GM19467 (cell line): ENCODE results near the gene ARL8A.
"Not testable (repeated sequence)": the region's sequence is repeated elsewhere in the genome, so short reads cannot be mapped to it uniquely, and the experiment has no call there.

ENCODE experiments used
- ATAC-seq: cut with Tn5 transposase; IDR thresholded peaks from one replicate; pipeline ENCODE4 v1.9.1; 2021; ENCODE audit warnings: mild to moderate bottlenecking, moderate library complexity; ENCODE audit not compliant: unreplicated experiment

ARL8A gene

GRCh38 chr1:202121006-202121405, 23.5 kb downstream of the ARL8A start:
- ATAC-seq, result no peak

GRCh38 chr1:202117898-202118371, 26.6 kb downstream of the ARL8A start:
- ATAC-seq, result no peak

DNA sequence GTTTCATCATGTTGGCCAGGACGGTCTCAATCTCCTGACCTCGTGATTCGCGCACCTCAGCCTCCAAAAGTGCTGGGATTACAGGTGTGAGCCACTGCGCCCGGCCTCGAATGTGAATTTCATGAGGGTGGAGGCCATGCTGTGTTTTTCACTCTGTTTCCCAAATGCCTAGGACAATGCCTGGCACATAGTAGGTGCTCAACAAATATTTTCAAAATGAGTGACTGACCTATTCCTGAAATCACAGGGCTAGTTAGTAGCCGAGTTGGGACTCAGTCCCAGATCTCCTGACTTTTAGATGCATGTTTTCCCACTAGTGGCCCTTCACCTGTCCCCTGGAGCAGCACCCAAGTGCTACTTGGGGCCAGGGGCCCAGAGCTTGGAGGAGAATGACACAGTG, 28.2 kb downstream of the ARL8A start:
- no peak for ATAC-seq

DNA sequence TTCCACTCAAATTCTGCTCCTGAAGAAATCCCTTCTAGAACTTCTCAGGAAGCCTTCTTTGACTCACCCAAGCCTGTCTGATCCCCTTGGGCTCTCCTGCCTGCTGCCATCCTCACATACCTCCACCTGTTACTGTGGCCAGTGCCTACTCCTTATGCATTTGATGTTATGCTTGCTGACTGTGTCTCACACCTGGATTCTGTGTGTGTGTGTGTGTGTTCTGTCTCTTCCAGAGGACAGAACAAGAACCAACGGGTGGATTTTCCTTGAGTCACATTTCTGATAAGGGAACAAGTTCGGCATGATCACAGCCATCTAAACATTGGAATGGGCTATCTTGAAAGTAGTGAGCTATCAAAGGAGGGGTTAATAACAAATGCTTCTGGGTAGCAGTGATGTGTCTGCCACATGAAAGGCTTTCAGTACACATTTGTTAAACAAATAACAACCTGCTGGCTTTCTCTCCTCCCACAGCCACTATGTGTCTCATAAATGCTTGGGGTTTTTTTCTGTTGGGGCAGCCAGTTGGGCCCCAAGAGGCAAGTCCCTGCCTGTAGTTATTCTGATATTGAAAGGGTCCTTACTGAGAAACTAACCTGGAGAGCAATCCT, 30.7 kb downstream of the ARL8A start:
- no peak for ATAC-seq

GRCh38 chr1:202112859-202113689, 31.5 kb downstream of the ARL8A start:
- ATAC-seq, result no peak

DNA sequence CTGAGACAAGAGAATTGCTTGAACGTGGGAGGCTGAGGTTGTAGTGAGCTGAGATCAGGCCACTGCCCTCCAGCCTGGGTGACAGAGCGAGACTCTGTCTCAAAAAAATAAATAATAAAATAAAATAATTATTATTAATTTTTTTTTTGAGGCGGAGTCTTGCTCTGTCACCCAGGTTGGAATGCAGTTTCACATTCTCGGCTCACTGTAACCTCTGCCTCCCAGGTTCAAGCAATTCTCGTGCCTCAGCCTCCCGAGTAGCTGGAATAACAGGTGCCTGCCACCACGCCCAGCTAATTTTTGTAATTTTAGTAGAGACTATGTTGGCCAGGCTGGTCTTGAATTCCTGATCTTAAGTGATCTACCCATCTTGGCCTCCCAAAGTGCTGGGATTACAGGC, 32.9 kb downstream of the ARL8A start:
- ATAC-seq, result not testable (repeated sequence)

GRCh38 chr1:202110977-202111376, 33.6 kb downstream of the ARL8A start:
- no peak for ATAC-seq

- no peak for ATAC-seq
Measured at GRCh38 chr1:202107801-202108731, 36.5 kb downstream of the ARL8A start.

- no peak for ATAC-seq
Measured at GRCh38 chr1:202107321-202107761, 37.2 kb downstream of the ARL8A start.

DNA sequence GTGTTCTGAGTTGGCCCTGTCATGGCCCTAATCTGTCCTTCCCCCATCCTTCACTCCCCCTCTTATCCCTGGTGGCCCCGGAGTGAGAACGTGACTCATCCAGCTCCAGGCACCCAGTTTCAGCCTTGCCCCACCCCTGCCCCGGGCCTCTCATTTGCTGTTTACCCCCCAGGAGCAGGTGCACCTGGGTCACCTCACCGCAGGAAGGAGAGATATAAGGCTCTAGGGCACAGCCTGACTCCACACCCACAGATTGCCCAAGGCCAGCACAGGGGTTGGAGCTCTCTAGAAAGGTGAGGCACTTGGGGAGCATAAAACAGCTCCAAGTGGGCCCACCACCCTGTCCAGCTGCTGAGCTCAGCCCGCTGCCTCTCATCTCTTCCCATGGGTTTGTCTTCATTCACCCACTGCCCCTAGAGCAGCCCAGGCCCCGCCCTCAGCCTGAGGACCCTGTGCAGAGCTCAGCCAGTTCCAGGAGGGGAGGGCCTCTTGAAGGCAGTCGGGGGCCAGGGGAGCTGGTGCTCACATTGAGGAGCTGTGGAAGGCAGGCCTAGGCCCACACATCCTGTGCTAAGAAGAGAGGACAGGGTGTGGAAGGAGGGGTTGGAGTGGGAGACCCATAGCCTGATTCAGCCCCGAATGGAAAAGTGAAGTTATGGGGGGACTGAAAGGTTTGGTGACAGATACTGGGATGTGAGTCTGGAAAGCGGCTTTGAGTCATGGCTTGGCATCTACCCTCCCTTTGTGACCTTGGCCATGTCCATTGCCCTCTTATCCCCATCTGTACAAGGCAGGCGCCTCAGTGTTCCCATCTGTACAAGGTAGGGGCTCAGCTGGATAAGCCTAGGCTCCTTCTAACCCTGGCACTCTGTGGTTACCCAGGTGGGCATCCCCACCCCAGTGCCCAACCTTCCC, 37.9 kb downstream of the ARL8A start:
- ATAC-seq, result no peak

DNA sequence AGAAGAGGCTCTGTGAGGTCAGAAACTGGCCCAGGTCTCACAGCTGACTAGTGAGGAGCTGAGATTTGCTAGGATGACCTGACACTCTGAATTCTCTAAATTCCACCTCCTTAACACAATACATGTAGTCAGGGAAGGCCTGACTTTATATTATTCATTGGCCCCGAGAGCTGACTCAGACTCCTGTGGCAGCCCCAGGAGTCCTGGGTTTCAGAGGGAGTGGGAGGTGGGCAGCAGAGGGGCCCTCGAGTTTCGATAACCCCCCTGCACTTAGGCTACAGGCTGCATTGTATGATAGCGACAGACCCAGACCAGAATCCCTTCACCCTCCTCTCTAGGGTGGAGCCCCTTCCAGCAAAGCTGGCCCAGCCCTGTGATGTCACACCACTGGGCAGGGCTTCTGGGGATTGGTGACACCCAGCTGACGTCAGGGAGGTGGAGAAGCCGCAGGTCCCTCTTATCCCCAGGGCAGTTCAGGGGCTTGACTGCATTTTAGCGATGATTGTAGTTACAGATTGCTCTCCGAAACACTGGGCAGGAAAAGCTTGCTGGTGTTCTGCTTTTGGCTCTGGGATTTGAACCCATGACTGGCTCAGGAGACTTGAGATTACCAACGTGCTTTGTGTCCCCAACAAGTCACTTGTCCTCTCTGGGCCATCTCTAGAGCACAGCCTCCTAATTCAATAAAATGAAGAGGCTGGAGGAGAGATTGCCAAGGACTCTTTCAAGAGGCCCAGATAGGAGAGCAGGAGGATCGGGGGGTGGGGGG, 38.8 kb downstream of the ARL8A start:
- no peak for ATAC-seq

- no peak for ATAC-seq
Measured at GRCh38 chr1:202104073-202104472, 40.5 kb downstream of the ARL8A start.

- no peak for ATAC-seq
Measured at GRCh38 chr1:202101184-202101583, 43.4 kb downstream of the ARL8A start.

DNA sequence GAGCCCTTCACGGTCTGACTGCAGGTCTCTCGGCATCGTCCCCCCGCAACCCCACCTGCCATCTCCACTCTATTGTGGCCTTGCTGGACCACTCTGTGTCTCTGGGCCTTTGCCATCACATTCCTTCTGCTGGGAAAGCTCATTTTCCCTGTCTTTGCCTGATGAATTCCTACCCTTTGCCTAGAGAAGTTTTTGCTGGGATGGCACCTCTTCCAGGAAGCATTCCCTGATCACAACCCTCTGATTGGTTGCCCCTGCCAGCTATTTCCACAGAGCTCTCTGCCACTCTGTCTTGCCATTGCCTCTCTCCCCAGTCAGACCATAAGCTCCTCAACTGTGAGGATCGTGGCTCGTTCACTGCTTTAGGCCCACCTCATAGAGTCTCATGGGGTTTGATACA, 50.7 kb downstream of the ARL8A start:
- ATAC-seq, result no peak

DNA sequence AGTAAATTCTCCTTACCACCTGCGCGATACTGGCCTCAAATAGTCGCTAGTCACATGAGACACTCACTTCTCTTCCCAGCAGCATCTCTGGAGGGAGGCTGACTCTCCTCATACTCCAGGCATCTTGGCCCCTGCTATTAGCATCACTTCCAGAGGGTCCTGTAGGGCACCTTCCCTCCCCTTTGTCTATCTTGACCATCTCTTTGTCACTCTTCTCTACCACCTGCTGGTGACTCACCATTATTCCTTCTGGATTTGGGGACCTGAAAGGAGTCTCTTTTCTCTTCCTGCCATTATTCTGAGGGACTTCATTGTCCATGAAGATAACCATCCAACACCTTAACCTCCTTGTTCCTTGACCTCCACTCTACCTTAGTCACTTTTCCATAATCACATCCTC, 53.5 kb downstream of the ARL8A start:
- no peak for ATAC-seq

- ATAC-seq, result no peak
Measured at GRCh38 chr1:202088206-202088605, 56.3 kb downstream of the ARL8A start.

DNA sequence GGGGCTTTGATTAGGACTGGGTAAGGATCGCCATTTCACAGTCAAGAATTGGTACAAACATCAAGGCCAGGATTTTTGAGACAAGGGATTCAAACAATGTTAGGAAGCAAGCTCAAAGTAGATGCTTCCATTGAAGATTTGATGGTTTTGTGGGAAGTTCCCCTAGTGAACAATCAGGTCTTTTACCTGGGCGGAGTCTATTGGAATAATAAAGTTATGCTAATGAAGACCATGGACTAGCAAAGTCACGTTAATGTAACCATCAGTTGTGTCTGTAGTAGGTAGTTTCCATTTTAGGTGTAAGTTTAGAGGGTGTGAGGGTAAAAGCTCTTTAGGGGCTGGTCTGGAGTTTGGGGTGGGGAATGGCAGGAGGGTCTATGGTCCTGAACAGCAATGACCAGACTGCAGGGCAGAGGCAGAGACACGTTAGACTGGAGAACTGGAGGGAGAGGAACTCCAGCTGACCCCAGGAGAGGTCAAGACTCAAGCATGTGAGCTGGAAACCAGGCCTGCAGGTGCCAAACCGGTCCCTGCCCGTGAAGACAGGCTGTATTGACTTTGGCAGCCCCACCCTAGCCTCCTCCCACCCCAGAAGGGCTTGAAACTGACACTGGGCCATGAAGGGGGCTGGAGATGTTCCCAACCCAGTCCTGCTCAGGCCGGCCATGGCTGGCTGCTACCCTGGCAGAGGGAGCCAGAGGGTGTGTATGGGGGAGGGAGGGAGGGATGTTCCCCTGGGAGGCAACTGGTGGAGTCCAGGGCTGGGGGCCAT, 57.8 kb downstream of the ARL8A start:
- ATAC-seq, result no peak

- no peak for ATAC-seq
Measured at GRCh38 chr1:202085682-202086373, 58.7 kb downstream of the ARL8A start.
